Neuronal stem cell (in vitro differentiated cells): ENCODE data around the gene TMEM50B.

Experiments used
- DNase-seq: peaks from one replicate; pipeline ENCODE4 v3.0.0-alpha.2; 2013; ENCODE audit warnings: low spot score
- H2AFZ ChIP-seq: one replicate; pipeline ENCODE4 v1.6.1; 2013; ENCODE audit warnings: mild to moderate bottlenecking, low read length, inconsistent platforms
- H2AK5ac ChIP-seq: 2 replicates; pipeline ENCODE4 v1.6.1; 2013; ENCODE audit warnings: low read depth, mild to moderate bottlenecking, inconsistent platforms, low read length, moderate library complexity, mixed read lengths
- H2BK120ac ChIP-seq: 2 replicates; pipeline ENCODE4 v1.6.1; 2013; ENCODE audit warnings: low read depth, mild to moderate bottlenecking, inconsistent platforms, low read length, moderate library complexity, mixed read lengths
- H2BK12ac ChIP-seq: one replicate; pipeline ENCODE4 v1.6.1; 2013; ENCODE audit warnings: low read length, inconsistent platforms
- H2BK15ac ChIP-seq: 2 replicates; pipeline ENCODE4 v1.6.1; 2013; ENCODE audit warnings: mild to moderate bottlenecking, low read length, inconsistent platforms, mixed read lengths
- H2BK5ac ChIP-seq: one replicate; pipeline ENCODE4 v1.6.1; 2013; ENCODE audit warnings: inconsistent platforms, mild to moderate bottlenecking, low read length, moderate library complexity
- H3K14ac ChIP-seq: one replicate; pipeline ENCODE4 v1.6.1; 2013; ENCODE audit warnings: low read length, inconsistent platforms
- H3K18ac ChIP-seq: 2 replicates; pipeline ENCODE4 v1.6.1; 2013; ENCODE audit warnings: low read length, inconsistent platforms
- H3K23ac ChIP-seq: 2 replicates; pipeline ENCODE4 v1.6.1; 2013; ENCODE audit warnings: low read depth, mild to moderate bottlenecking, mixed read lengths, low read length, inconsistent platforms; ENCODE audit not compliant: poor library complexity
- H3K27ac ChIP-seq: replicated peaks from 3 replicates; pipeline ENCODE4 v1.5.1; 2013; ENCODE audit warnings: low read length, inconsistent platforms
- H3K27me3 ChIP-seq, 3 experiments: 2 replicates each; pipeline ENCODE4 v1.6.1; 2013; ENCODE audit warnings: low read length in 3 of 3, mild to moderate bottlenecking in 2 of 3, inconsistent platforms in 1 of 3, low read depth in 1 of 3, mixed read lengths in 1 of 3, moderate library complexity in 1 of 3; ENCODE audit not compliant: control insufficient read depth in 3 of 3, insufficient read depth in 3 of 3
- H3K36me3 ChIP-seq, 2 donors: replicated peaks in 1 of 2; 2 replicates each; pipeline ENCODE4 v1.6.1; 2013; ENCODE audit warnings: low read length in 2 of 2; ENCODE audit not compliant: control insufficient read depth in 2 of 2, insufficient read depth in 2 of 2
- H3K4ac ChIP-seq: 2 replicates; pipeline ENCODE4 v1.6.1; 2013; ENCODE audit warnings: inconsistent platforms, mild to moderate bottlenecking, low read length, moderate library complexity
- H3K4me1 ChIP-seq, 2 donors: 1 replicate in 1 of 2; 2 replicates in 1 of 2; pipeline ENCODE4 v1.6.1; 2013; ENCODE audit warnings: low read length in 2 of 2, low read depth in 1 of 2; ENCODE audit not compliant: control insufficient read depth in 2 of 2, insufficient read depth in 1 of 2
- H3K4me2 ChIP-seq: one replicate; pipeline ENCODE4 v1.6.1; 2013; ENCODE audit warnings: mild to moderate bottlenecking, low read length, inconsistent platforms; ENCODE audit not compliant: insufficient read depth, poor library complexity, severe bottlenecking
- H3K4me3 ChIP-seq, 2 donors: 2 replicates each; pipeline ENCODE4 v1.5.1; 2013; ENCODE audit warnings: low read length in 2 of 2, mild to moderate bottlenecking in 2 of 2, inconsistent platforms in 1 of 2, moderate library complexity in 1 of 2
- H3K79me1 ChIP-seq: one replicate; pipeline ENCODE4 v1.6.1; 2013; ENCODE audit warnings: low read depth, mild to moderate bottlenecking, inconsistent platforms, low read length, moderate library complexity
- H3K9ac ChIP-seq: one replicate; pipeline ENCODE4 v1.6.1; 2013; ENCODE audit warnings: mild to moderate bottlenecking, low read depth, low read length, inconsistent platforms; ENCODE audit not compliant: poor library complexity
- H3K9me3 ChIP-seq, 2 donors: replicated peaks in 1 of 2; 2 replicates each; pipeline versions ENCODE3 to v1.6.1; 2013; ENCODE audit warnings: low read length in 2 of 2, mild to moderate bottlenecking in 2 of 2, inconsistent platforms in 1 of 2, low read depth in 1 of 2, mixed read lengths in 1 of 2, moderate library complexity in 1 of 2; ENCODE audit not compliant: control insufficient read depth in 2 of 2, insufficient read depth in 1 of 2
- H4K8ac ChIP-seq: one replicate; pipeline ENCODE4 v1.6.1; 2013; ENCODE audit warnings: low read depth, mild to moderate bottlenecking, inconsistent platforms, low read length, moderate library complexity
- H4K91ac ChIP-seq: one replicate; pipeline ENCODE4 v1.6.1; 2013; ENCODE audit warnings: low read length, low read depth, mild to moderate bottlenecking, inconsistent platforms; ENCODE audit not compliant: poor library complexity
- WGBS, 2 donors: extraction: QIAGEN DNeasy Blood & Tissue Kit; methylation state at CpG; one replicate each; pipeline ENCODE4 v1.1.7; 2013; ENCODE audit warnings: missing lambda C conversion rate in 2 of 2, mixed read lengths in 1 of 2; ENCODE audit not compliant: insufficient read length in 2 of 2, insufficient replicate concordance in 1 of 2; ENCODE audit errors: extremely low coverage in 2 of 2; 5-methylcytosine and 5-hydroxymethylcytosine counted together

The TMEM50B gene

GRCh38 chr21:33418691-33419090, 61.1 kb downstream of the TMEM50B start:
- Histone ChIP-seq H2AK5ac (no peak overlapping the region), H3K9ac (no peak overlapping the region), H2BK15ac (no peak overlapping the region), H4K8ac (no peak overlapping the region), H3K9me3 (no peaks in the 10 kb centered on the region), H3K14ac (no peak overlapping the region), H4K91ac (no peak overlapping the region), H3K23ac (no peak overlapping the region), H3K27me3 (no peaks in the 10 kb centered on the region), H3K4me3 (no peak overlapping the region), H2BK12ac (no peak overlapping the region), H2BK5ac (no peak overlapping the region), H3K36me3 (peaks cover 15 to 74% of the 10 kb centered on the region in 2 donors), H3K27ac (no peak overlapping the region), H3K4ac (no peak overlapping the region), H3K4me1 (no peaks in the 10 kb centered on the region), H3K79me1 (no peaks in the 10 kb centered on the region), H2BK120ac (no peak overlapping the region), H3K18ac (no peak overlapping the region), H2AFZ (no peak overlapping the region), H3K4me2 (no peak overlapping the region)
- DNase-seq = no peak
- WGBS, 2 donors = no CpG with 5 or more reads among the region's 2 CpGs

DNA sequence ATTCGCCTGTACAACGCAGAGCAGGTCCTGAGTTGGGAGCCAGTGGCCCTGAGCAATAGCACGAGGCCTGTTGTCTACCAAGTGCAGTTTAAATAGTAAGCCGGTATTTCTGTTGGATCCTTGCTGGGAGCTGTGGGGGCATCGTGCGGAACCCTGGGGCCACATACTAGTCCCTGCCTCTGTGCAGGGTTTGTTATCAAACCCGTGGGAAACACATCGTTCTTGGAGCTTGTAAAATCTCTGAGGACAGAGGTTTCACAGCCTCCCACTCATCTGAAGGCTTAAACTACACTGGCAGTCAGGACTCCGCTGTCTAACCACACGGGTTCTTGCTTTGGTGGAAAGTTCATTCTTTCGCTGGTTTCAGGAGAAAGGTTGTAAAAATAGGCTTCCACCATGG, 64.8 kb downstream of the TMEM50B start:
- Histone ChIP-seq H3K27ac (no peak overlapping the region), H3K36me3 (peaks cover 13 to 73% of the 10 kb centered on the region in 2 donors)
- no CpG with 5 or more reads among the region's 11 CpGs for WGBS, 2 donors

DNA sequence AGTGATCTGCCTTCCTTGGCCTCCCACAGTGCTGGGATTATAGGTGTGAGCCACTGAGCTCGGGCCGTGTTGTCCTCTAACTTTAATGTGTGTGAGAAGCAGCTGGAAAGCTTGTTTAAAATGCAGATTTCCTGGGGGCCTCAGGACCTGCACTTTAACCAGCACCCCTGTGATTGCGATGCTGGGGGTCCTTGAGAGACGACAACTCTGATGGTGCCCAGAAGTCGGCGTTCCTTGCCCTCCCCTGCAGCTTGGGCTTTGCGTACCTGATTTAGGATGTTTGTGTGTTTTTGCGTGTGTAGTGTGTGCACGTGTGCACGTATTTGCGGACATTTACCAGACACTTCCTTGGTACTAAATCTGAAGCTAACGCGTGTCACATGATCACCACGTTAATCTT, 65.7 kb downstream of the TMEM50B start:
- H3K9ac ChIP-seq = no peak overlapping the region
- no CpG with 5 or more reads among the region's 14 CpGs for WGBS, 2 donors
- H4K8ac ChIP-seq = no peak overlapping the region
- H3K18ac ChIP-seq = no peak overlapping the region
- no peak overlapping the region for H4K91ac ChIP-seq
- H3K4me2 ChIP-seq = no peak overlapping the region
- H3K4me3 ChIP-seq = no peak overlapping the region
- H3K23ac ChIP-seq = peak overlapping the region; percentile 76
- H2BK120ac ChIP-seq = no peak overlapping the region
- H3K4me1 ChIP-seq = no peaks in the 10 kb centered on the region
- no peak overlapping the region for H2AK5ac ChIP-seq
- H3K14ac ChIP-seq = no peak overlapping the region
- no peak overlapping the region for H2AFZ ChIP-seq
- H2BK5ac ChIP-seq = no peak overlapping the region
- no peak overlapping the region for H3K27ac ChIP-seq
- no peaks in the 10 kb centered on the region for H3K27me3 ChIP-seq
- peaks cover 2% of the 10 kb centered on the region for H3K79me1 ChIP-seq
- H3K4ac ChIP-seq = no peak overlapping the region
- no peak overlapping the region for H2BK12ac ChIP-seq
- H3K9me3 ChIP-seq = no peaks in the 10 kb centered on the region
- H2BK15ac ChIP-seq = no peak overlapping the region
- no peak for DNase-seq
- H3K36me3 ChIP-seq = peaks cover 11 to 68% of the 10 kb centered on the region in 2 donors

More for the DNA sequence above, 64.8 kb downstream of the TMEM50B start:
- Histone ChIP-seq H3K4me2 (no peak overlapping the region), H2BK5ac (no peak overlapping the region), H2AK5ac (no peak overlapping the region), H3K27me3 (no peaks in the 10 kb centered on the region), H2BK120ac (no peak overlapping the region), H3K9ac (no peak overlapping the region), H3K4me3 (no peak overlapping the region), H2BK12ac (no peak overlapping the region), H3K14ac (no peak overlapping the region), H3K4me1 (no peaks in the 10 kb centered on the region), H3K79me1 (peaks cover 2% of the 10 kb centered on the region), H3K4ac (no peak overlapping the region), H3K18ac (no peak overlapping the region), H2AFZ (no peak overlapping the region), H3K9me3 (no peaks in the 10 kb centered on the region), H3K23ac (no peak overlapping the region), H2BK15ac (no peak overlapping the region), H4K91ac (no peak overlapping the region), H4K8ac (no peak overlapping the region)
- DNase-seq = no peak

DNA sequence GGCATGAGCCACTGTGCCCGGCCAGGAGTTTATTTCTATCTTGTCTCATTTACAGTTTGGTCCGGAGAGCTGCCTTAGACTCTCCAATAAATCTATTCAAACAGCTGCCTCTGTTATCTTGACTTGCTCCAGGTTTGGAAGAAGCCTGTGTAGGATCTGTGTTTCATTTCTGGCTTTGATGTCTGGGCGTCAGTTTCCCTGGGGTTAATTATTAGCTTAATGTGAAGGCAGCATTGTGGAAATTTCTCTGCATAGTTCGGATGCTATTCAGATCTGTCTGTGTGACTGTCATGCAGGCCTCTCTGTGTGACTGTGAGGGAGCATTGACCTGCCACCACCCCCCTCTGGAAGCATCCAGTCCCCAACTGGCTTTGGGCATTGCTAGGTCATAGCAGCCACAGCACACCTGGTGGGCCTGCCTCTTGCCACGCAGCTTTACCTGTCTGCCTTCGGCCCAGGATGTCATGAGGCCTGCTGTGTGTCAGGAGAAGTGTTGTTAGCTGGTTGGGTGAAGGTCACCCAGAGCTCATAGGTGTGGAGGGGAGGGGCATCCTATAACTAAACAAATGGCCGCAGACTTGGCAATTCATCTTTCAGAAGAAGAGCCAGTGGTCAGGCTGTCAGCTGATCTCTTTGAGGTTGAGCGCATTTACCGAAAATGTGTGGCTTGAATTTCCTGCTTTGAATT, 66.8 kb downstream of the TMEM50B start:
- H4K91ac ChIP-seq = no peak overlapping the region
- no peak overlapping the region for H2BK120ac ChIP-seq
- H3K23ac ChIP-seq = no peak overlapping the region
- H3K14ac ChIP-seq = no peak overlapping the region
- no peak overlapping the region for H3K4me3 ChIP-seq
- no peak overlapping the region for H2BK12ac ChIP-seq
- H2BK5ac ChIP-seq = no peak overlapping the region
- WGBS, 2 donors = no CpG with 5 or more reads among the region's 9 CpGs
- H2BK15ac ChIP-seq = no peak overlapping the region
- H3K79me1 ChIP-seq = peaks cover 2% of the 10 kb centered on the region
- no peak overlapping the region for H4K8ac ChIP-seq
- H2AK5ac ChIP-seq = no peak overlapping the region
- H3K18ac ChIP-seq = no peak overlapping the region
- no peak overlapping the region for H3K4ac ChIP-seq
- H3K27ac ChIP-seq = no peak overlapping the region
- H2AFZ ChIP-seq = no peak overlapping the region
- H3K27me3 ChIP-seq = no peaks in the 10 kb centered on the region
- peaks cover 11 to 60% of the 10 kb centered on the region in 2 donors for H3K36me3 ChIP-seq
- peak overlapping the region; percentile 75 for H3K9ac ChIP-seq
- no peaks in the 10 kb centered on the region for H3K4me1 ChIP-seq
- no peaks in the 10 kb centered on the region for H3K9me3 ChIP-seq
- H3K4me2 ChIP-seq = no peak overlapping the region
- DNase-seq = no peak
